Stimulated activated CD4-positive, alpha-beta T cell treated with anti-CD3 and anti-CD28 coated beads, Interleukin-1b, Interleukin-23, amount 100 ng/mL, for 4 hours (primary cell): Measurements from ENCODE around the gene KRTAP10-5.
"Not testable (repeated sequence)": the region's sequence is repeated elsewhere in the genome, so short reads cannot be mapped to it uniquely, and the experiment has no call there.

Source experiments
- DNase-seq, 2 donors: peaks; one replicate each; pipeline ENCODE4 v3.0.0-alpha.2; 2020; ENCODE audit warnings: low read depth in 2 of 2

Gene KRTAP10-5

GRCh38 chr21:44571844-44572782 is 8.3 kb downstream of the KRTAP10-5 start:
- no peak for DNase-seq

DNA sequence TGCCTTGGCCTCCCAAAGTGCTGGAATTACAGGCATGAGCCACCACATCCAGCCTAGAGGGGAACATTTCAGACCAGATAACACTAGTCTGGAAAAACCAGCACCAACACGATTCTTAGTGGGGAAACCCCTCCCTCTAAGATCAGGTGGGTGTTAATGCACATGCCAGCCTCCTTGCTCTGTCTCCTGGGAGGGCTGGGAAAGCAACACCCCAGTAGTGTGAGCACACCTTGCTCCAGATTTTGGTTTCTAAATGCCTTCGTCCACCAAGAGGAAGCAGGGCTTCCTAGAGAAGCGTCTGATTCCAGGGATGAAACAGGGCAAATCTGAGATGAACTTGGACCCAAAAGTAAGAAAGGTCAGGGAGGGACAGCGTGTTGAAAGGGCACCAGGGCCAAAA is 9.1 kb downstream of the KRTAP10-5 start:
- DNase-seq, result no peak

- DNase-seq, result no peak
Measured at GRCh38 chr21:44569861-44570517, 10.4 kb downstream of the KRTAP10-5 start.

DNA sequence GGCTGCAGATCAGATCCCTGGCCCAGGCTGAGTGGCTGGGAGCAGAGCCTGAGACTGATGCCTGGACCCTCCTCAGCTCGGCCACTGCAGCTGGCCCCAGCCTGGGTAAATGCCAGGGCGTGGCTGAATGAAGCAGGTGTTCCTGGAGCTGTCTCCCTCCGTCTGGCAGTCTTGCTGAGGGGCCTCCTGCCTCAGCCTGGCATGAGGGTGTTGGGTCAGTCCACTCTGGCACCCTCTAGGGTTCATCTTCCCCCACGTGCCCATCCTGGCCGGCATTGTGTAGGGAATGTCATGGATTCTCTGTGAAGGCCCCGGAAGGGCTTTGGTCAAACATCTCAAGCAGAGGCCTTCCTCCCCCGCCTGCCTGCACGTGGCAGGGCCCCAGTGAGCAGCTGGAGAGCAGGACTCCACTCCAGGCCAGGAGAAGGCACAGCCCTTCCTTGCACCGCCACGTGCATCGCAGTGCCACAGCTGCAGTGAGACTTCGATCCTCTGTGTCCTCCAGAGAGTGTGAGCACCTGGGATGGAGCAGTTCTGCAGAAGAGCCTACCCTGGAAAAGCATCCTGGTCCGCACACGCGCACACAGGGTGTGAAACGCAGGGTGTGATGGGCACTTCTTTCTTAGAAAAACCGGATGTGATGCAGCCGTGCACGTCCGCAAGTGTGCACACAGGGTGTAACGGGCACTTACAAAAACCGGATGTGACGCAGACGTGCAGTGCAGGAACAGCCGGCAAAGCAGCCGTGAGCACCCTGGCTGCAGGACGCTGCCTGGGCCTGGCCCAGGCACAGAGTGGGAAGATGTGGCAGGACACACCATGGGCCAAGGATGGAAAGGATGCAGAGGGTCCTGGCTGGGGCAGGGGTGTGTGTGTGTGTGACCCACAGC is 11.5 kb downstream of the KRTAP10-5 start:
- DNase-seq, result no peak

GRCh38 chr21:44568261-44568660 is 12.1 kb downstream of the KRTAP10-5 start:
- no peak for DNase-seq

- no peak for DNase-seq
Measured at GRCh38 chr21:44567481-44568171, 12.8 kb downstream of the KRTAP10-5 start.

DNA sequence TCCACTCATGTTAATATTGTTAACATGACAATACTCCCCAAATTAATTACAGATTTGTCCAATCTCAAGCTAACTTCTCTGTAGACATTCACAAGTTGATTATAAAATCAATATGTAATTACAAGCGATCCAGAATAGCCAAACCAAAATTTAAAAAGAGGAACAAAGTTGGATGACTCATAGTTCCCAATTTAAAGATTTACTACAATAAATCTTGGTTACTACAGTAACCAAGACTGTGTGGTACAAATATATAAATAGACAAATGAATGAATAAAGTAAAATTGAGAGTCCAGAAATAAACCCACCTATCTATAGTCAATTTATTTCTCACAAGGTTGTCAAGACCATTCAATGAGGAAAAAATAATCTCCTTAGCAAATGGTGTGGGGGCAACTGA is 14.0 kb downstream of the KRTAP10-5 start:
- DNase-seq, result no peak

GRCh38 chr21:44564886-44565598 is 15.4 kb downstream of the KRTAP10-5 start:
- DNase-seq, result no peak

- no peak for DNase-seq
Measured at GRCh38 chr21:44564099-44564498, 16.3 kb downstream of the KRTAP10-5 start.

GRCh38 chr21:44558695-44559094 is 21.7 kb downstream of the KRTAP10-5 start, which contains the start of gene KRTAP10-3:
Gene KRTAP10-3 (minus strand): TSS chr21:44558795. CDS start chr21:44558715, 80 bp downstream.
- DNase-seq, result no peak

DNA sequence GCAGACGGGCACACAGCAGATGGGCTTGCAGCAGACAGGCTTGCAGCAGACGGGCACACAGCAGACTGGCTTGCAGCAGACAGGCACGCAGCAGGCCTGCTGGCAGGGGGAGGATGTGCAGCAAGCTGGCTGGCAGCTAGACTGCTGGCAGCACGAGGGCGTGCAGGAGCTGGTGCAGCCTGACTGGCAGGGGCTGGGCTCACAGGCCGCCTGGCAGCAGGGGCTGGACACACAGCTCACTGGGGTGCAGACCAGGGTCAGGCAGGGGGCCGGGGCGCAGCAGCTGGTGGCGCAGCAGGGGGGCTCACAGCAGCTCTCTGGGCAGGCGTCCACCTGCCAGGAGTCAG is 22.1 kb downstream of the KRTAP10-5 start:
- not testable (repeated sequence) for DNase-seq

GRCh38 chr21:44557491-44558328 is 22.7 kb downstream of the KRTAP10-5 start:
- DNase-seq, result no peak

DNA sequence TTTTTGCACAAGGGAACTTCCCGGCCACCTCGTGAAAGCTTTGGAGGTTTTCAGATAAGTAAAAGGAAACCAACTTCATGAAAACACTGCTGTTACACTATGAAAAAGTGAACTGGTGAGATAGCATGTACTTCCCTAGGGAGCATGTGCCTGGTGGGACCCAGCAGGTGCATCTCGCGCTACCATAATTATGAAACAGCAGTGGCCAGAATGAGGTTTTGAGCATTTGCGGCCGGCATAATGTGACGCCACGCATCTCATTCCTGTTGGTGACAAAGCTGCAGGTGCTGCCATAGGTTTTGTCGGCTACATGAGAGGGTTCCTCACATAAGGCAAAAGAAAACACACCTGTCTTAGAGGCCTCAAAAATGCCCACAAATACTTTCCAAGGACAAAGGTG is 23.5 kb downstream of the KRTAP10-5 start:
- DNase-seq, result no peak

GRCh38 chr21:44555200-44555875 is 25.1 kb downstream of the KRTAP10-5 start:
- DNase-seq, result no peak

GRCh38 chr21:44552681-44553080 is 27.7 kb downstream of the KRTAP10-5 start:
- DNase-seq, result no peak

DNA sequence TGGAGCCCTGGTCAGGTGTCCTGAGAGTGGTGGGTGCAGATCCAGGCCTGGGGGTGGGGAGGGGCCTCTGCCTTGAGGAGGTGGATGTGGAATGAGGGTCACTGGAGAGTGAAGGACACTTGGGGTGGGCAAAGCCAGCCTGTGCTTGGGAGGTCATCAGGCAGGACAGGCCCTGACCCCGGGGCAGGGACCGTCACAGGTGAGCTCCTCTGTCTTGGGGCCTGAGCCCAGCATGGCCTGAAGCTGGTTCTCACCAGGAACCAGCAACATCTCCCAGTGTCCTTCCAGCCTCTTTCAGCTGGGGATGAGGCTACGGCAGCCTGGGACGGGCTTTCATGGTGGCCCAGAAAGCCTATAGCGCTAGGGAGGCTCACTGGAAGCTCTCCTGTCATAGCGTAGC is 28.3 kb downstream of the KRTAP10-5 start:
- no peak for DNase-seq

DNA sequence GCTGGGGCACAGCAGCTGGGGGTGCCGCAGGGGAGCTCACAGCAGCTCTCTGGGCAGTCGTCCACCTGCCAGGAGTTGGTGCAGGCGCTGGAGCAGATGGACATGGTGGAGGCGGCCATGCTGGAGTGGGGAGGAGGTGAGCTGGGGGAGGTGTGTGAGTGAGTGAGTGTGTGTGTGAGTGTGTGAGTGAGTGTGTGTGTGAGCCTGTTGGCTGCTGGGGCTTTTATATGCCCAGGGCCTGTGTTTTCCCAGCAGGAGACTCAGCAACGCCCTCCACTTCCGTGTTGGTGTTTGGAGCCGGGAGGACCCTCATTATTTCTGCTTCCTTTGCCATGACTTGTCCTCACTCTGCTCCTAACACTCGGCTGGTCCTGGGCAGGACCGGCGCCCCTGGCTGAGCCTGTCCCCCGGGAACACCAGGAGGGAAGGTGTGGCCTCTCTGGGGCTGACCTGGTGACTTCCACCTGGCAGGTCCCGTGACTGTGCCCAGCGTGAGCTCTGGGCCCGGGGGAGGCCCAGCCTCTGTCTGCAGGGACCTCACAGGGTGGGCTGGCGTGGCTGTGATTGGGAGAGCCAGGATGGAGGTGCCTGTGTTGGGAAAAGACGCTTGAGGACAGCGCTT is 29.0 kb downstream of the KRTAP10-5 start, which contains the start of gene KRTAP10-2:
KRTAP10-2 (minus strand) TSS at position 166 of the 622 bp plus-strand sequence; CDS start at position 119, 47 bp downstream.
- DNase-seq, result no peak

DNA sequence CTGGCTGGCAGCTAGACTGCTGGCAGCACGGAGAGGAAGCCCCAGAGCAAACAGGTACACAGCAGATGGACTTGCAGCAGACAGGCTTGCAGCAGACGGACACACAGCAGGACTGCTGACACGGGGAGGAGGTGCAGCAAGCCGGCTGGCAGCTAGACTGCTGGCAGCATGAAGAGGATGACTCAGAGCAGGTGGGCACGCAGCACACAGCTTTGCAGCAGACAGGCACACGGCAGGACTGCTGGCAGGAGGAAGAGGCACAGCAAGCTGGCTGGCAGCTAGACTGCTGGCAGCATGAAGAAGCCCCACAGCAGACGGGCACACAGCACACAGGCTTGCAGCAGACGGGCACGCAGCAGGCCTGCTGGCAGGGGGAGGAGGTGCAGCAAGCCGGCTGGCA is 29.6 kb downstream of the KRTAP10-5 start:
- no peak for DNase-seq

DNA sequence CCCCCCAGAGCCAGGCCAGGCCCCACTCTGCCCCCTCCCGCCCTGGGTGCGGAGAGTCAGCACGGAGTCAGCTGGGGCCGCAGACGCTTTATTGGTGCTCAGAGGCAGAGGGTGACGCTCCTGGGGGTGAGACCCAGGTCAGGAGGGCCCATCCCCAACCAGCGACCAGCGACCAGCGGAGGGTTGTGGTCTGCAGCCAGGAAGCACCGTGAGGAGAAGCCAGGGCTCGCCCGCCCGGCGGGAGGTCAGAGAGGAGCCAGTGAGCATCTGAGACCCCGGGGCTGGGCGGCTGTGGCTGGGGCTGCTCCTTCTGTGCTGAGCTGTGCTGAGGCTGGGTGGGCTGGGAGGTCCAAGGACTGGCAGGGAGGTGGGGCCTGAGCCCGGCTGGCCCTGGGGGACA is 30.1 kb downstream of the KRTAP10-5 start:
- not testable (repeated sequence) for DNase-seq
